Neural cell (in vitro differentiated cells): Measurements from ENCODE around the gene MRPS26.

ENCODE experiments used
- EP300 ChIP-seq: fragments of 450-650 bp; conservative IDR thresholded peaks from 2 replicates; pipeline ENCODE4 v1.6.1; 2014; ENCODE audit warnings: antibody characterized with exemption, mild to moderate bottlenecking, moderate library complexity; ENCODE audit not compliant: poor library complexity, severe bottlenecking
- EZH2 ChIP-seq: fragments of 200-600, 300-800 bp; shearing (Covaris generic), sonication (generic); IDR thresholded peaks from 2 replicates; pipeline ENCODE4 v1.6.1; 2014; ENCODE audit warnings: antibody characterized with exemption, low read length, borderline replicate concordance, mild to moderate bottlenecking; ENCODE audit not compliant: insufficient read depth, poor library complexity, severe bottlenecking
- TF ChIP-seq, protein P1 (sequence below): fragments of 450-650 bp; IDR thresholded peaks from 2 replicates; pipeline ENCODE4 v1.5.1; 2014; ENCODE audit warnings: antibody characterized with exemption, mild to moderate bottlenecking, moderate library complexity; ENCODE audit not compliant: poor library complexity, severe bottlenecking

DNA sequence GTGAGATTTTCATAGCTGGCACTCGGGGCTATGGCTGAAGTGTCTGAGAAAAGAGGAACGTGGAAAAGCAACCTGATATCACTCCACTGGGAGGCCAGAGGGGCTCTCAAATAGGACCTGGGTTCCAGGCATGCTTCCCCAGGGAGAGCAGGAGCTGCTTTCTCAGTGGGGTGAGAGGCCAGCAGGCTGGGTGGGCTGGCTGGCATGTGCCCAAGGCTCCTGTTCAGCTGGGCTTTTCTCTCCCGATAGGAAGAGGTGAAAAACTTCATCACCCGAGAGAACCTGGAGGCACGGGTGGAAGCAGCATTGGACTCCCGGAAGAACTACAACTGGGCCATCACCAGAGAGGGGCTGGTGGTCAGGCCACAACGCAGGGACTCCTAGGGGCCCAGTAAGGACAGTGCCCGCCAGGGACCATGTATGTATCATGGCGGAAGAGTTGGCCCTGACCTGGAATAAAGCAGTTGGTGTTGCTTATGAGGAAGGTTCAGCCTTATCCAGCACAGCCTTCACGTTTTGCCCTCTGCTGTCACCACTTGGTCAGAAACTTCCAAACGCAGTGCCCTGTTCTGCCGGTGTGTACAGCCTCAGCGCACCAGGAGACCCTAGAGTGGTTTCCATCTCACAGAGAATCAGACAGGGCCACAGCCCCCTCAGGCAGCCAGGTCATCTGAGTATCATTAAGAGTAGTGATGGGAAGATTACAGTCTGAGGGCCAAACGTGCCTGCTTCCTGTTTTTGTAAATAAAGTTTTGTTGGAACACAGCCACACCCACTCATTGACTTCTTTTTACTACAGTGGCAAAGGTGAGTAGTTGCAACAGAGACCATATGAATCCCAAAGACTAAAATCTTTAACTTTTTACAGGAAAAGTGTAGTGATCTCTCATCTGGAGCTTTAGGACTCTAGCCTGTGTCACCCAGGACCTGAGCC is 1.9 kb downstream of the MRPS26 start:
- TF ChIP-seq, protein P1, sequence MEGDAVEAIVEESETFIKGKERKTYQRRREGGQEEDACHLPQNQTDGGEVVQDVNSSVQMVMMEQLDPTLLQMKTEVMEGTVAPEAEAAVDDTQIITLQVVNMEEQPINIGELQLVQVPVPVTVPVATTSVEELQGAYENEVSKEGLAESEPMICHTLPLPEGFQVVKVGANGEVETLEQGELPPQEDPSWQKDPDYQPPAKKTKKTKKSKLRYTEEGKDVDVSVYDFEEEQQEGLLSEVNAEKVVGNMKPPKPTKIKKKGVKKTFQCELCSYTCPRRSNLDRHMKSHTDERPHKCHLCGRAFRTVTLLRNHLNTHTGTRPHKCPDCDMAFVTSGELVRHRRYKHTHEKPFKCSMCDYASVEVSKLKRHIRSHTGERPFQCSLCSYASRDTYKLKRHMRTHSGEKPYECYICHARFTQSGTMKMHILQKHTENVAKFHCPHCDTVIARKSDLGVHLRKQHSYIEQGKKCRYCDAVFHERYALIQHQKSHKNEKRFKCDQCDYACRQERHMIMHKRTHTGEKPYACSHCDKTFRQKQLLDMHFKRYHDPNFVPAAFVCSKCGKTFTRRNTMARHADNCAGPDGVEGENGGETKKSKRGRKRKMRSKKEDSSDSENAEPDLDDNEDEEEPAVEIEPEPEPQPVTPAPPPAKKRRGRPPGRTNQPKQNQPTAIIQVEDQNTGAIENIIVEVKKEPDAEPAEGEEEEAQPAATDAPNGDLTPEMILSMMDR = no peak
- no peak for TF ChIP-seq EZH2
- no peak for TF ChIP-seq EP300
